Right ventricle myocardium inferior (tissue), 1 donor: ENCODE measurements around the gene ZW10. TPM values are rescaled to one million over a fixed set of nuclear protein-coding genes. Genes with fewer than 3 reads are reported as not detected.
"Not testable (repeated sequence)": the region's sequence is repeated elsewhere in the genome, so short reads cannot be mapped to it uniquely, and the experiment has no call there.

Source experiments
- ATAC-seq: fragments of 200-7000 bp; cut with Tn5 transposase; one replicate; pipeline ENCODE4 v1.9.1; 2020; ENCODE audit warnings: mild to moderate bottlenecking, moderate library complexity
- DNase-seq: peaks from one replicate; pipeline ENCODE4 v3.0.0; 2021; ENCODE audit errors: missing footprints
- intact Hi-C: fragments of 100-400 bp; cut with DNase I; formaldehyde crosslinking; loops from one replicate; pipeline ENCODE4 v1.11.0; 2022
- total RNA-seq: library from RNA; stranded (reverse); fragmentation: NEBNext Ultra II Directional; extraction: Animal tissue kit (Norgen Biotek cat#: 25700); gene quantifications from one replicate; pipeline ENCODE4 v1.2.1, GENCODE V29; 2021
- donor health status: DM: no; HTN: yes; CAD: no; lungs with severe emphysema.

Gene ZW10
- total RNA-seq, 1 donor from 2014 or later, result 9.6 TPM

- DNase-seq (no peak), ATAC-seq (peak; percentile 48)
- intact Hi-C loops, result no loop called here
Measured at GRCh38 chr11:113715882-113716625, 57.4 kb downstream of the ZW10 start.

- intact Hi-C loops, result no loop called here
- DNase-seq (no peak), ATAC-seq (no peak)
Measured at GRCh38 chr11:113715273-113715672, 58.2 kb downstream of the ZW10 start.

- no peak for ATAC-seq
- intact Hi-C loops, result no loop called here
- DNase-seq, result no peak
Measured at GRCh38 chr11:113710989-113711388, 62.5 kb downstream of the ZW10 start.

GRCh38 chr11:113705871-113706655 lies 67.4 kb downstream of the ZW10 start, which contains the start of gene TMPRSS5:
Gene TMPRSS5 (minus strand): TSS chr11:113706308. CDS start chr11:113706224, 84 bp downstream.
- no peak for ATAC-seq

GRCh38 chr11:113703551-113703950 lies 69.9 kb downstream of the ZW10 start:
- ATAC-seq, intact Hi-C loops, DNase-seq: not testable (repeated sequence)

More at GRCh38 chr11:113705871-113706655, 67.4 kb downstream of the ZW10 start, which contains the start of gene TMPRSS5:
- no peak for DNase-seq
- intact Hi-C loops, result no loop called here

GRCh38 chr11:113701491-113701890 lies 72.0 kb downstream of the ZW10 start:
- intact Hi-C loops, result no loop called here
- ATAC-seq (no peak), DNase-seq (no peak)

- intact Hi-C loops, result no loop called here
- ATAC-seq (peak; percentile 51), DNase-seq (no peak)
Measured at GRCh38 chr11:113698515-113698914, 75.0 kb downstream of the ZW10 start.

- ATAC-seq, result no peak
- intact Hi-C loops, result no loop called here
Measured at GRCh38 chr11:113697756-113698407, 75.6 kb downstream of the ZW10 start.

GRCh38 chr11:113697111-113697510 lies 76.4 kb downstream of the ZW10 start:
- DNase-seq (no peak), ATAC-seq (no peak)
- intact Hi-C loops, result no loop called here

More at GRCh38 chr11:113697756-113698407, 75.6 kb downstream of the ZW10 start:
- DNase-seq, result no peak

GRCh38 chr11:113695207-113695606 lies 78.3 kb downstream of the ZW10 start:
- ATAC-seq, result no peak
- intact Hi-C loops, result no loop called here
- no peak for DNase-seq

GRCh38 chr11:113694390-113694789 lies 79.1 kb downstream of the ZW10 start:
- intact Hi-C loops, result no loop called here
- ATAC-seq, result no peak
- no peak for DNase-seq

- intact Hi-C loops, result no loop called here
- DNase-seq (no peak), ATAC-seq (no peak)
Measured at GRCh38 chr11:113693030-113693429, 80.5 kb downstream of the ZW10 start.

GRCh38 chr11:113690619-113691569 lies 82.6 kb downstream of the ZW10 start:
- intact Hi-C loops, result no loop called here

GRCh38 chr11:113689768-113690618 lies 83.5 kb downstream of the ZW10 start:
- intact Hi-C loops, result no loop called here
- no peak for DNase-seq
- ATAC-seq, result peak; percentile 15

More at GRCh38 chr11:113690619-113691569, 82.6 kb downstream of the ZW10 start:
- DNase-seq (no peak), ATAC-seq (no peak)

- intact Hi-C loops, result no loop called here
Measured at GRCh38 chr11:113685654-113686359, 87.7 kb downstream of the ZW10 start.

GRCh38 chr11:113684496-113684895 lies 89.0 kb downstream of the ZW10 start:
- DNase-seq, result no peak
- intact Hi-C loops, result no loop called here
- peak; percentile 19 for ATAC-seq

More at GRCh38 chr11:113685654-113686359, 87.7 kb downstream of the ZW10 start:
- DNase-seq (no peak), ATAC-seq (no peak)
